Measurements from ENCODE around the gene MFSD8. TPM values are rescaled to one million over a fixed set of nuclear protein-coding genes. Genes with fewer than 3 reads are reported as not detected.

The MFSD8 gene
- polyA plus RNA-seq, 10 donors, result 13.8 to 25.8 (median 18.0) TPM

Other genes starting within 250 kb of the MFSD8 start
- under 1 TPM in 2 of 10 donors, not detected in 8; 0.19 to 0.43 TPM for gene SLC25A31, start 234.8 kb downstream of the MFSD8 start, polyA plus RNA-seq (ENCODE audit: insufficient read length in 10 of 10)
- gene HSPA4L, start 182.9 kb downstream of the MFSD8 start, polyA plus RNA-seq (ENCODE audit: insufficient read length in 10 of 10), result 100 to 1,000 TPM in 1 of 10 donors, 10 to 100 TPM in 2, 1 to 10 TPM in 7; 5.4 to 150 (median 8.1) TPM
- gene PLK4, start 84.3 kb downstream of the MFSD8 start, polyA plus RNA-seq (ENCODE audit: insufficient read length in 10 of 10), result 10 to 100 TPM in 7 of 10 donors, 1 to 10 TPM in 3; 7.3 to 16.6 (median 11.1) TPM
- 10 to 100 TPM; 12.0 to 26.3 (median 16.9) TPM for gene ABHD18, start 233 bp upstream of the MFSD8 start, polyA plus RNA-seq (ENCODE audit: insufficient read length in 10 of 10)
- 10 to 100 TPM; 17.7 to 31.3 (median 22.2) TPM for gene LARP1B, start 96.1 kb upstream of the MFSD8 start, polyA plus RNA-seq (ENCODE audit: insufficient read length in 10 of 10)

Measured in muscle of back (tissue), 10 donors.